Loucy (cell line): Measurements from ENCODE around the gene EXO5.

Experiments used
- CTCF ChIP-seq: fragments of 200-600 bp; sonication (generic); conservative IDR thresholded peaks from 2 replicates; pipeline ENCODE4 v1.5.1; 2014; ENCODE audit warnings: mild to moderate bottlenecking, antibody characterized with exemption, low read length
- EZH2phosphoT487 ChIP-seq: fragments of 200-600 bp; IDR thresholded peaks from 2 replicates; pipeline ENCODE4 v1.6.1; 2018; ENCODE audit warnings: antibody characterized with exemption, mild to moderate bottlenecking, moderate library complexity, borderline replicate concordance

- TF ChIP-seq CTCF (no peak), EZH2phosphoT487 (no peak)
Observed at GRCh38 chr1:40479156-40479555, 29.4 kb upstream of the EXO5 start.
